Measurements from ENCODE around the gene SMLR1.
"Not testable (repeated sequence)": the region's sequence is repeated elsewhere in the genome, so short reads cannot be mapped to it uniquely, and the experiment has no call there.

SMLR1 gene

DNA sequence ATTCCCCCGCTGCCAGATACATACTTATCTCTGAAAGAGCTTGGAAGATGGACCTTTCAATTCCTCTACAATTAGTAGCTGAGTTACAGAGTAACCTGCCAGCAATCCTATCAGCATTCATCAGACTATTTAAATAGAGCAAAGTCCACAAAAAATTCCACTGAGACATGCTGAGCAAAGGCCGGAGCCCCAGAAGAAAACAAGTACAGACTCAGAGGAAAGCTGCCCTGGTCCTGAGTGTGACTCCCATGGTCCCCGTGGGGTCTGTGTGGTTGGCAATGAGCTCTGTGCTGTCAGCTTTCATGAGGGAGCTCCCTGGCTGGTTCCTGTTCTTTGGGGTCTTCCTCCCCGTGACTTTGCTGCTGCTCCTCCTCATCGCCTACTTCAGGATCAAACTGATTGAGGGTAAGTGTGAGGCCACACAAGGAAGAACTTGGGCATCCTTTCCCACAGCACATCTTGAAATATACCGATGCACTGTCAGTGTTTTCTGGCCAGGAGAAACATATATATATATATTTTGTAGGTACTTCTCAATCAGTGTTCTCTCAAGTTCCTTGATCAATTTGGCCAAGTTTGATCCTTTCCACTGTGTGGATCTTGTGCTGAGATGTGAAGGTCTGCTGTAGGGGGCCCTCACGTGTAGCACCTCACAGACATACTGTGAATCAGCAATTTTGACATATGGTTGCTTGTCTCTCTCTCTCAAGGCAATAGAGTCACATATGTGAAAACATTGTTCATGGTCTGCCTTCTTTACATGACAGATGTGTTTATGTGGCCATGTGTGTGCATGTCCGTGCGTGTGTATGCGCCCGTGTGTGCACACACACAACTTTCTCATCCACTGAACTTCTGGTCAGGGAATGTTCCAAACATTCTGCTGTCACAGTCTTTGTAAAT is at the start of gene SMLR1:
TSS of gene SMLR1 (plus strand) at position 160 of the 903 bp plus-strand sequence. CDS start at position 168, 8 bp downstream.
- no peak for DNase-seq

DNA sequence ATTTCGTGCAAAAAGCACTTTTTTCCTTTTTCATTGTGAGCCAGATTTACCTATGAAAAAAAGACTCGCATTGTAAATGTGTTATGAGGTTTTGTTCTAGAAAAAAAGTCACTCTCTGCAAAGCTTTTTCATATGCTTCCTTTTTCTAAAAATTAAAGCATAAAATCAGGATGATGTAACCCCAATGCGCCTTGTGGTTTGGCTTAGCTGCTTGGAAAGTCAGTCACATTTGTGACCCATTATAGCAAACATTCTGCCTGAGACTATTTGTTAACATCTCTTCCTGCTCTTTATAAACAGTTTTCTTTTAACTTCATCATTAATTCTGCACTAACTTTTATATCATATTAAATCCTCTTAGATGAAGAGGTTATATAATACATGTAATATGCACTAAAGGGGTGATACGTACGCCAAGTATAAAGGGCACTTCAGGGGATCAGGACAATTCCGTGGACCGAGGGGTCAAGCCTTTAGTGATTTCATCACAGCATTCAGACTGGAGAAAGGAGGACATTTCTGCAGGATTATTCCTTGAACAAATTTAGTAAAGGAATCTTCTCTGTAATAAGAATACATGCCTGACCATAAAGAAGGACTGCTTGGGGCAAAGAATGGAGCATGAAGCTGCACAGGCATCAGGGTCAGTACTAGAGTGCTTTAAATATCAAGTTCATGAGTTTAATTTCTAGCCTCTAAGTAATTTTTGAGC is 48.1 kb upstream of the SMLR1 start:
- DNase-seq, result no peak

DNA sequence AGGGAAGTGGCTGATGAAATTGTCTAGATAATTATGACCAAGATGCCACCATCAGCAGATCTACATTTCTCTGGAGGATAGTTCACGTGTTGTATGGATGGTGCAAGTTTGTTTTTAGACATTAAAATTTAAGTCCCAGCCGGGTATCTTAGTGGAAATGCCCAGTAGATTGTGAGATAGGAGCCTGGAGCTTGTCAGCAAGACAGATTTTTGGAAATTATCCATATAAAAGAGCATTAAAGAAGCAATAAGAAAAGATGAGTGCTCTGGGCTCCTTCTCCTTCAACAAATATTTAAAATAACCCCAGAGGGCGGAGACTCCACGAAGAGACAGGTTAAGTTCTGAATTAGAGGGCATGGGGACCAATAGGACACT is 47.6 kb upstream of the SMLR1 start:
- no peak for DNase-seq

GRCh38 chr6:130780122-130780521 is 47.1 kb upstream of the SMLR1 start:
- no peak for DNase-seq

- DNase-seq, result no peak
Observed at GRCh38 chr6:130781557-130781956, 45.6 kb upstream of the SMLR1 start.

DNA sequence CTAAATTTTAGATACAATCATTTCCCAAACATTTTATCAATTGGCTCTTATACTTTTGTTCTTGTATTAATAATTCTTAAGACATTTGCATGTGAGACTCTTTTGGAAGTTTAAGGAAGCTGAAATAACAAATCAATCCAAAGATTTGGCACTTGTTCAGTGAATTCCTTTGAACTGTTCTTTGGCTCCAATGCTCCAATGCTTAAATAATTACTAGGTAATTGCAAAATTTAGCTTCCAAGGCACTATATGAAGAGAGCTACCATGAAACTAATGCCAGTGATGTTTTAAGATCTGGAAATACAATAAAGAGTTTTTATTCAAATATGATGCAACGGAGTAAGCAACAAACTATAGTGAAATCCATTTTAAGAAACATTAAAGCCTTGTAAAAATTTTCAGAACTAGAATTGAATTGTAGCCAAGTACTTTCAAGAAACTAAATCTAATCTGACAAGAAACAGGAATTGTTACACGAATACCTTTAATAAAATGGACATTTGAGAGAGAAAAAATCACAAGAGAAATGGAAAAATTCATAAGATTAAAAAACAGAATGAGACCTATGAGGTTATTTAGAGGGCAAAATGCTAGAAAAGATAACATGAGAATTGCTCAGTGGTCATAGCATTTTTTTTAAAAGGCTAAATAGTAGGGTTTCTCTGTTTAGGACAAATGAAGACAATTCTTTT is 43.6 kb upstream of the SMLR1 start:
- no peak for DNase-seq

- no peak for DNase-seq
Observed at GRCh38 chr6:130787726-130788500, 39.3 kb upstream of the SMLR1 start.

GRCh38 chr6:130788954-130789353 is 38.3 kb upstream of the SMLR1 start:
- DNase-seq, result no peak

DNA sequence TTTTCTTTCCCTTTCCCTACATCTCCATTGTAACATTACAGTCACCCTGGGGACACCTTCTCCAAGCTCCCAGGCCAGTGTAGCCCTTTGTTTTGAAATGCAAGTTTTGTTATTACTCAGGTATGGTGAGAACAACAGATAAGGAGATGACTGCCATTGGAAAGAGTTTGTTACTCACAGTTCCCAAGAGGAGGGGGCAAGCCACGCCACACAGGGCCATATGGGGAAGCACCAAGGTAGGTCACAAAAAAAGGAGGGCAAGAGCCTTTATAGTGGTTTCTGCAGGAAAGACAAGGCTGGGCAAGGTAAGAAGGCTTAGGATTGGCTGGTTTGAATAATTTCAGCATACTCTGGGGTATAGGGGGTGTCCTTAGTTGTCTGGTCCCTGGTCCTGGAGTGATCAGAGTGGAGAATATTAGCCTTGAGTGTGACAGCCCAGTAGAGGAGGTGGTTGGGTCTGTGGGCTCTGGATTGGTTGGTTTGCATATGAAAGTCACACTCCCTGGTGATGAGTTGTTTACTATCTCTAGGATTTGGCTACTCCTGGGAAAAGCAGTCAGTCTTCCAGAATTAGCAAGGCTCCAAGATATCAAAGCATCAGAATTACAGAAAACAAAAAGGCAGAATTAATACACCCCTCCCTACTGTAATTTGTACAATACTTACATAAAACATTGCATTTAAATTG is 33.1 kb upstream of the SMLR1 start:
- DNase-seq, result no peak

- DNase-seq, result no peak
Observed at GRCh38 chr6:130794738-130795137, 32.5 kb upstream of the SMLR1 start.

GRCh38 chr6:130796313-130796905 is 30.8 kb upstream of the SMLR1 start:
- DNase-seq, result no peak

GRCh38 chr6:130797061-130797460 is 30.1 kb upstream of the SMLR1 start:
- DNase-seq, result no peak

GRCh38 chr6:130801368-130801767 is 25.8 kb upstream of the SMLR1 start:
- DNase-seq, result not testable (repeated sequence)

DNA sequence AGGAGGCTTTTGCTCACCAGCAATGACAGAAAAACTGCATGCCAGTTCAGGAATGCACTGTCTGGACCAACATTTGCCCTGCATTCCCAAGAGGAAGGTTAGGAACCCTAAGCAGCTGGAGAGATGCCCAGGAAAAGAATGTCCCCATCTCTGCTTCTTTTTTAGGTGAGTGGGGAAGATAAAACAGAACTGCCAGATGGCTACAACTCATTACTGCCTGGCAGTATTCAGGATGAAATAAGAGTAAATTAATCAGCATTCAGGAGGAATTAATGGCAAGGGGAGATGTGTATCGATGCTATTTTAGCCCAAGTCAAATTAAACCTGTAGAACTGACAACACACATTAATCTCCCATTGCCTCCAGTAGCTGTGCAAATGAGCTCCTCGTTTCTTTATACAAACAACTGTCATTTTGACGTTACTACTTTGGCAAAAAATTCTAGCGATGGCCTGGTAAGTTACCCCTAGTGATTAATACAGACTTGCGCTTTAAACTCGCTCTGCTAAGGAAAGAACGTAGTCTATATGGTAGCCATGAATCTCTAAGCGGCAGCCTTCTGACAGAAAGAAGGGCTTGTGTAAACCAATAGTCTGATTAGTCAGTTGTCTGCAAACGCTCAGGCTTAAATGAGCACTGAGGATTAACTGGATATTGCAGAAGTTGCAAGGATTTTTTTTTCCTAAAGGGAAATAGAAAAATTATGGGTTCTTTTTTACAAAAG is 16.7 kb upstream of the SMLR1 start:
- DNase-seq, result no peak

GRCh38 chr6:130811932-130812331 is 15.3 kb upstream of the SMLR1 start:
- DNase-seq, result no peak

GRCh38 chr6:130814506-130814905 is 12.7 kb upstream of the SMLR1 start:
- DNase-seq, result no peak

- DNase-seq, result no peak
Observed at GRCh38 chr6:130815200-130816071, 11.8 kb upstream of the SMLR1 start.

DNA sequence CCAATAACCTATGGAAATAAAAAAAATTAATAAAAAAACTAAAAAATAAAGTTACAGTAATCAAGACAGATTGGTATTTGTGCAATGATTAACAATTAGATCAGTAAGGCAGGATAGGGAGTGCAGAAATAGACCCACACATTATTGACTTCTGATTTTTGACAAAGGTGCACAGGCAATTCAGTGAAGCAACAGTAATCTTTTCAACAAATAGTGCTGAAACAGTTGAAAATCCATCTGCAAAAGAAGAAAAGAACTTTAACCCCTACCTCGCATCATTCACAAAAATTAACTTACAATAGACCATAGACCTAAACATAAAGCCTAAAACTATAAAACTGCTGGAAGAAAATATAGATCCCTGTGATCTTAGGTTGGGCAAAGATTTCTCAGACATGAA is 4.5 kb upstream of the SMLR1 start:
- DNase-seq, result no peak

- no peak for DNase-seq
Observed at GRCh38 chr6:130824978-130825694, 2.1 kb upstream of the SMLR1 start.

All from NCI-H526 treated with DMSO at 0.1 percent for 48 hours (cell line).